ENCODE measurements around the gene ANKHD1.

- no peak for TF ChIP-seq CTCF (conservative IDR thresholded peaks at IDR 0.05 in 1 of 2, IDR thresholded peaks at IDR 0.05 in 1 of 2; ENCODE audit: extremely low read depth in 1 of 2, insufficient read depth in 1 of 2, low read depth in 1 of 2, low read length in 2 of 2)
- TF ChIP-seq EZH2 (IDR thresholded peaks at IDR 0.05; ENCODE audit: borderline replicate concordance, low read length) = no peak
Observed at GRCh38 chr5:140524003-140524402, 122.4 kb downstream of the ANKHD1 start.
